NCI-H524 treated with DMSO at 0.1 percent for 48 hours (cell line): Measurements from ENCODE around the gene BCL11A.
A peak's percentile ranks its signal among the peaks of the same experiment; 100 is the strongest.

Experiments used
- DNase-seq: peaks from one replicate; lab custom pipeline; 2025; lab: John Stamatoyannopoulos, UW

The BCL11A gene

GRCh38 chr2:60553495-60554073 lies at the start of gene BCL11A:
Gene BCL11A (minus strand): TSS chr2:60553654. CDS start chr2:60553270, 384 bp downstream.
- peak; percentile 48 for DNase-seq

DNA sequence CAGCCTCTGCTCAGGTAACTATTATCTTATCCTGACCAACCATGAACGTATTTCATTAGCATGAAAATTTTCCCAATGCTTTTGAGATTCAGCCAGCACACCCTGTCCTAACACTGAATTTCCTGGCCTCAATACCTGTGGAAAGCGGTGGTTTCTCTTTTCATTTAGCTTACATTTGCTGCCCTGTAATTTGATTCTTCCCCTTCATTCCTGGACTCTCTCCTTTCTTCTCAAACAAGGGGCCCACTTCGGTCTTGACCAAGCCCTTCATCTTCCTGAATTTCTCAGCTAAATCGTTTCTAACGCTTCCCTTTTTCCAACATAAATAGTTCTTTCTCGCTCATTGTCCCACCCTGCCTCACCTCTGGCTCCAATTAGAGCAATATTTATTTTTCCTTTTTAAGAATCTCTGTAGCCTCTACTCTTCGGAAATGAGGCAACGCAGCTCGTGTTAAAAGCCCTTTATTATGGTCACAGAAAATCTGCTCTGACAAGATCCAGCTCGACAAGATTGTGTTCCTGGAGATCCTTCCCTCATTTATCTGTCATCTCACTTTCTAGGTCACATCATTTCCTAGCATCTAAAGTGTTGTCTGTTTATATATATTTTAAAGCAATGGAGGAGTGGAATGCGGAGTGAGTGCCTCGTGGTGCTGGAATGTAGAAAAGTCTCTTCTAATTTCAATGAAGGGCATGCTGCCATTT lies 49.5 kb upstream of the BCL11A start:
- DNase-seq: no peak

GRCh38 chr2:60602388-60602787 lies 48.9 kb upstream of the BCL11A start:
- DNase-seq: no peak

GRCh38 chr2:60598271-60598670 lies 44.8 kb upstream of the BCL11A start:
- DNase-seq: no peak

DNA sequence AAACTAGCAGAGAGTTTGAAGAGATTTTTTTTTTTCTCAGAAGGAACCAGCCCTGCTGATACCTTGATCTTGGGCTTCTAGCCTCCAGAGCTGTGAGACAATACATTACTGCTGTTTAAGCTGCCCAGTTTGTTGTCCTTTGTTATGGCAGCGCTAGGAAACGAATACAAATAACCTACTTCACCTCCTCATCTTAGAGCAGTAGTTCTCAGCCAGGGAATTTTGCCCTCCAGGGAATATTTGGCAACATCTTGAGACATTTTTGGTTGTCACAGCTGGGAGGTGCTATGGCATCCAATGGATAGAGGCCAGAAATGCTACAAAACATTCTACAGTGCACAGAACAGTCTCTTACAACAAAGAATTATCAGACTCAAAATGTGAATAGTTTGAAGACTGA lies 43.9 kb upstream of the BCL11A start:
- no peak for DNase-seq

DNA sequence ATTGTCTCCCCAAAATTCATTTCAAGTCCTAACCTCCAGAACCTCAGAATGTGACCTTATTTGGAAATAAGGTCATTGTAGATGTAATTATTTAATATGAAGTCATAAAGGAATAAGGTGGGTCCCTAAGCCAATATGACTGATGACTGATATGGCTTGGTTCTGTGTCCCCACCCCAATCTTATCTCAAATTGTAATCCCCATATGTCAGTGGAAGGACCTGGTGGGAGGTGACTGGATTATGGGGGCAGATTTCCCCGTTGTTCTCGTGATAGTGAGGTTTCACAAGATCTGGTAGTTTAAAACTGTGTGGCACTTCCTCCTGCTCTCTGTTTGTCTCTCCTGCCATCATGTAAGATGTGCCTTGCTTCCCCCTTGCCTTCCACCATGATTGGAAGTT lies 43.0 kb upstream of the BCL11A start:
- no peak for DNase-seq

- no peak for DNase-seq
Observed at GRCh38 chr2:60595953-60596352, 42.5 kb upstream of the BCL11A start.

DNA sequence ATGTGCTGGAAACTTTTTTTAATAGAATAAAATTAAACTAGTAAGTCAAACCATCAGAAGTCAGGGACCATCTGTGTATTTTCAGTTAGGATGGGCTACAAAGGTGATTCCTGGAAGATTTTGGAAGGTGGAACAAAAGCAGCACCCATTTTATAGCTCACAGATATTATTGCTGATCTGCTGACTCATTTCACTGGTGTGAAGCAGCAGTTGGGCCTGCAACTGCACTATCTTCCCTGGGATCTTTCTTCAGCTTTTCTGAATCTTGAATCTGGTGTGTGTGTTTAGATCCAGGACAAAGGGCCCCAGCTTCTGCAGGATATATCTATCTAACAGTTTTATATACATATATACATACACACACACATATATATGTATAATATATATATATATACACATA lies 35.6 kb upstream of the BCL11A start:
- DNase-seq: no peak

- no peak for DNase-seq
Observed at GRCh38 chr2:60586081-60586480, 32.6 kb upstream of the BCL11A start.

DNA sequence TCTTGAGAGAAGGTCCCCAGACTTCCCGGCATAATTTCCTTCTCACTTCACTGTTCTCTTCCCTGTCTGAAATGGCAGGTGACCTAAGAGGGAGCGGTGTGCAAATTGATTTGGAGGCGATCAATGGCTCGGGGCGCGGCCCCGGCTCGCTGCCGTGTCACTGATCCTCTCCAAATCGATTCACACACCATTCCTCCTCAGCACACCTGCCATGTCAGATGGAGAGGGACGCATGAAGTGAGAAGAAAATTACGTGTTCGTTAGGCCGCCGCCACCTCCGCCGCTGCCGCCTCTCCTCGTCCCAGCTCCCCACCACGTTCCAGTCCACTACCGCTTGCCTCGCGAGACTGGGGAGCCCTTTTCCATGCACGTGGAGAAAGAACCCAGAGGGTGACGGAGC lies 31.8 kb upstream of the BCL11A start:
- DNase-seq: no peak

- no peak for DNase-seq
Observed at GRCh38 chr2:60583604-60584003, 30.1 kb upstream of the BCL11A start.

DNA sequence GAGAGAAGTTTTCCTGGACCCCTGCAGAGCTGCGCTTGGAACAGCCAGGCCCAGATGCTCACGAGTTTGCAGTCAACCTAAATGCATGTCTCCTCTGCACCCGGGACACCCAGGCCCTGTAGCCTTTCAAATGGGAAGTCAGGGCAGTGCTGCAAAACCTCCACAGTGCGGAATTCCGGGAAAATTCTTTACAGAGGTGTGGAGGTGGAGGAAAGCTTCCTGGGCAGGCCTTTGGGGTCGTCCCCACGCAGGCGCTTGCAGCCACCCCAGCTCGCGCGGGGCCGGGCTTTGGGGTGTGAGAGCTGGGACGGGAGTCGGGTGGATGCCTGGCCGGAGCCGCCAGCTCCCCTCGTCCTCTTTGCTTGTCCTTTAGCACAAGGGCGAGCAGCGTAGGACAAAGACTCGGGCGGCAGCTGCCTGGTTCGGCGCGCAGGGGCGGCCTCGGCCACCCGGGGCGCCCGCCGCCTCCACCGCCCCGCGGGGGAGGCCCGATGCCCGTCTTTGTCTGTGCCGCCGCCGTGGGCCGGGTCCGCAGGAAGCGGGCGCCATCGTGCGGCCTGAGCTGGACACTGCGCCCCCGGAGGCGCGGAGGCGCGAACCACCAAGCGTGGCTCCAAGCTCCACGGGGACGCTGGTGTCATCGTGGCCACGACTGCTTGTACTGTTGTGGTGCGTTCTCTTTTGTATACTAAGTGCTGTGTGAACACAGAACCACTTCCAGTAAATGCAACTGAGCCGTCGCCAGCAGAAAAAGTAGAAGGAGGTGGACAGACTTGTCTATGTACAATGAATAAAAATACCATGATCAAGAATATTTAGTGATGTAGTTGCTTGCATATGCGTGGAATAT lies 28.2 kb upstream of the BCL11A start:
- DNase-seq: no peak

DNA sequence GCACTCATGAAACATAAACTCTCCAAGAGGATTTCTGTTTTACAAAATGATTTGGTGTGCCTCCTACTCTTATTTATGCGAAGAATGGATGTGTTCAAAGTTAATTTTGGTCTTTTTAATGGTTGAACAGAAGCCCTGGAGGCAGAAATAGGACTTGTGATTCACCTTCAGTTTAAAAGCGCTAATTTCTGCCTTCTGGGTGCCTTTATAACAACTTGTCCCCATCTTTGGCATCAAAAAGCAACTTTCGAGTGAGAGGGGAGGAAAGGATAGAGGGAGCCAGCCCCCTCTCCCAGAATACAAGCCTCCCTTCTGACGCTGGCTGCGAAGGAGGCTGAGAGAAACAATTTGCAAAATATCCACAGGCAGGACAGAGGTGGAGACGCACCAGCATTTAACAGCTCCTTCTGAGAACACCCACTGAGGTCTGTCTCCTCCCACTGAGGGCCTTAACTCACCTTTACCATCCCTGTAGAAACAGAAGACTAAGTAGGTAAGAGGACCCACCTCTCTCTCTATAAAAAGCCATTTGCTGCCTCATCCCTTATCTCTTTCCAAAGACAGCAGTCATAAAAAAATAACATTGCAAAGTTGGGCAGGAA lies 24.3 kb upstream of the BCL11A start:
- DNase-seq: no peak

DNA sequence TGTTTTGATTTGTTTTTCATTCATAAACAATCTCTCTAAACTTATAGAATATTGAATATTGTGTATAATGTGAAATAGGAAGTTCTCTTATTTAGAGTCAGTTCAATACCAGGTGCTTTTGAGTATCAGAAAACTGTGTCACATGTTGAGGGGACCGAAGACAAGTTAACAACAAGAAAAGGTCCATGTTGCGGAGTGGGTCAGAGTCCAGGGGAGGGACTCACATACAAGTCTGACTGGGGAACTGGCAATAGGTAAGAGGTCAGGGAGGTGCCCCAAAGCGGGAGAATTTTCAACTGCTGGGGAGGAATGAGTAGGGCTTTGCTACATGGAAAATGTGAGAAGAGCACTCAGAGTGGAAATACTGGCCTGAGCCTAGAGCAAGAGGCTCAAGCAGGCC lies 19.8 kb upstream of the BCL11A start:
- DNase-seq: no peak

DNA sequence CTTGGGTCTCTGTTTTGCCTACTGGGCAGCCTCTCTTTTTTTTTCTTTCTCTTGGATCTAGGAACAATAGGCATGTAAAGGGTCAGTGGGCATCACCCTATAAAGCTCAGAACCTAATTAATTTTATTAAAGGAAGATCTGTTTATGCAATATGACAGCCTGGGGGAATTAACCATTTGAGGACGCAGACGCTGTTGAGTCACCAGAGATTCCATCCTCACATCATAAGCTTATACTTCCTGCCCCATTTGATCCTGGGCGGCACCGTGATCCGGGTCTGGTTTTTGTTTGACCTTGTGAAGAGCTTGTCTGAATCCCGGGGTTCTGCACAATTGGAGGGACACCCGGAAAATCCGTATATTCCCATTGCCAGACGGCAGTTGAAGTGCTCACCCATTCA lies 16.8 kb upstream of the BCL11A start:
- DNase-seq: no peak

DNA sequence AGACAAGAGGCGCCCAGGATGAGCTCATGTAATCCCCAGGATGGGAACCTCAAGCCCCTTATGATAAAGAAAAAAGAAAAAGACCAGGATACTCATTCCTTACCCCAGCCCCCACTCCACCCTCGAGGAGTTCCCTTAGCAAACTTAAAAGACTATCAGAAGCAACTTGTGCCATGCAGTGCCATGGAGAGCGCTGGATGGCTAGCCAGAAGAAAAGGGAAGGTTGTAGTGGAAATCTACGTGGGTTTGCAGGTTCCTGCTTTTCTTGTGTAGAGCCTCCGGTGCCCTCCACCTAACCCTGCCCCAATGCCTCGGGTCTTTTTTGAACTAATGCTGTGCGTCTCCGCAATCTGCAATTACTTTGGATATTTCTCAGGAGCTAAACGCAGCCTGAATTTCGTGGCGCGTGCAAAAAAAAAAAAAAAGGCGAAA lies 16.2 kb upstream of the BCL11A start:
- no peak for DNase-seq

GRCh38 chr2:60567919-60568768 lies 14.7 kb upstream of the BCL11A start:
- peak; percentile 76 for DNase-seq

DNA sequence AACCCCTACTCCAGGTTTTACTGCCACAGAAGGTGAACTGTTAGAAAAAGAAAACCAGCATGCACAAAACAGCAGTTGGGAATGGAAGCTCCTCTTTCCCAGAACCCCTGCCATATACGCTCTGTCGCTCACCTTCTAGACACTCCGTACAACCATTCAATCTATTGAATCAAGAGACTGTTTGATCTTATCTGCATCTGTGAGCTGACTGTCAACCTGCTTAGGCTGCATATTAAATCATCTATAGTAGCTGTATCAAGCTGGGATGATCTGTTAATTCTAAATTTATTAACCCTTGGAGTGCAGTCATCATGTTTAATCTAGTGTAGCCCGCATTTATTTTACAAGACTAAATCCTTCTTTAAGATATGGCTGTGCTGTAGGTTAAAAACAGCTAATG lies 13.6 kb upstream of the BCL11A start:
- DNase-seq: no peak

DNA sequence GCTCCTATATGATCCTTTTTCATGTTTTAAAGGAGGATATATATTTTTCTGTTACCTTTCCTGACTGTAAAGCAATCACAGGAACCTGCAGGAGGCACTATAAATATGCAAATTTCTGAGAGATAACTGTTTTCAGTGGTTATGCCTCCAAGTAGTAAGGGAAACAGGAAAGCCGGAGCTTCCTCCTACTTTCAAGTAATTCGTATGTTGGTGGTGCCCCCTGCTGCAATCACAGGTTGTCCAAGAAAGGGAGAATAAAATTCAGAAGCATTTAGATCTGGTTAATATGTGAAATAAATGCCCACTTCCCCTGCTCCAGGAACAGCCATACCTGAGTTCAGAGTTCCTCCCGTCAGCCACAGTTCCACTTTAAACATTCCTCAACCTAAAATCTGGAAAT lies 12.0 kb upstream of the BCL11A start:
- DNase-seq: peak; percentile 14

GRCh38 chr2:60560734-60561644 lies 7.5 kb upstream of the BCL11A start:
- DNase-seq: no peak

DNA sequence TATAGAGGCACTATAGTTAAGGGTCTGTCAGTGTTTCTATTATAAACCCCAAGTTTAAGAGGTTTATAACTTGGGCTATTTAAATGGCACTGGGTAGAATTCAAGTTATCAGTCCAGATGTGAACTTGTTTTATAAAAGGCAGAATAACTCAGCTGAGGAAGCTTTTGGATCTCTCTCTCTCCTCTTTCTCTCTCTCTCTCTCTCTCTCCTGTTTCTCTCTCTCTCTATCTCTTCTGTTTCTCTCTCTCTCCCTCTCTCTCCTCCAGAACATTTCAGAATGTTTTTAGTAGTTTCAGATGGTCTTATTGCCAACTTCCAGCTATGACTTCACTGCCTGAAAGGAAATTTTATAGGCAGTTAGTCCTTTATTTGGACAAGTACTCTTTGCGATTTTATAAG lies 6.4 kb upstream of the BCL11A start:
- DNase-seq: no peak
